Measurements from ENCODE around the gene SND1.

Gene SND1

GRCh38 chr7:127967281-127967680 lies 315.3 kb downstream of the SND1 start:
- no peak for DNase-seq (ENCODE audit: low read depth)

- DNase-seq (ENCODE audit: low read depth), result no peak
Measured at GRCh38 chr7:127968547-127968946, 316.6 kb downstream of the SND1 start.

DNA sequence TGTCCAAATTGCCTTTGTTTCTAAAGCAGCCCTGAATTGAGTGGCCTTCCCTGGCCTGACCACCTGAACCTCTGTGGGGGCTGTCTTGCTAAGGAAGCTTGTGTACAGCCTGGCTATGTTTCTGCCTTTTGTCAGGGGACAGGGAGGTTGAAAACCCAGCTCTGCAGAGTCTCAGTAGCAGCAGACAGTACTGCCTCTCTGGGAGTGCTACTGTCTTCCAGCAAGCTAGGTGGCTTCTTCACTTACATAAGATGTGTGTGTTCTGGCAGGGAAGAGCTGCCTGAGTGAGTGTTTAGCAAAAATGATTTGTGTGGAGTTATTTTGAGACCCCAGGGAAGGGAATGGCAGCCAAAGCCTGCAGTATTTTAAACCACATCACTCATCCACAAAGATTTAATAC lies 321.8 kb downstream of the SND1 start:
- DNase-seq (ENCODE audit: low read depth), result no peak

DNA sequence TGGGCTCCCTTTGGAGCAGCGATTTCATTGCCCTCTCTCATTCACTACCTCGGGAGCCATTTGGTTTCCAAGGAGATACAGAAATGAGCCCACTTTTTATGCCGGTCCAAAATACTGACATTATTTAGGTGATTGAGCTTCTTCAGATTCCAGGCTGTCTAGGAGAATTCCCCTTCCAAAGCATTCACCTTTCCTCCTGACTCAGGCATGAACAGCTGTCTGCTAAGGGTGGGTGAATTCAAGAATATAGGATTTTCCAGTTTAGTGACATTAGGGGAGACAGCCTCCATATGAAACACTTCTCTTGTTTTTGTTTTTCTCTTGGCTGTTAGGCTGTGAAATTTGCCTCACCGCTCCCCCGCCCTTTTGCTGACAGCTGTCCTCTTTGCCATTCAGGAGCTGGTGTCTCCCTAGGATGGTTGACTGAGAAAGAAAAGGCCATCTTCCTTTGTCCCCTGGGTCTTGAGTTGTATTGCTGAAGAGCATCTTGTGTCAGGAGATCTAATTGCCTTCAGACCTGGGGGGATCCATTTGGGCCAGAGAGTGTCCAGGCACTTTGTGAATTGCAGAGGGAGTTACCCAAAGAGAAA lies 322.5 kb downstream of the SND1 start:
- no peak for DNase-seq (ENCODE audit: low read depth)

DNA sequence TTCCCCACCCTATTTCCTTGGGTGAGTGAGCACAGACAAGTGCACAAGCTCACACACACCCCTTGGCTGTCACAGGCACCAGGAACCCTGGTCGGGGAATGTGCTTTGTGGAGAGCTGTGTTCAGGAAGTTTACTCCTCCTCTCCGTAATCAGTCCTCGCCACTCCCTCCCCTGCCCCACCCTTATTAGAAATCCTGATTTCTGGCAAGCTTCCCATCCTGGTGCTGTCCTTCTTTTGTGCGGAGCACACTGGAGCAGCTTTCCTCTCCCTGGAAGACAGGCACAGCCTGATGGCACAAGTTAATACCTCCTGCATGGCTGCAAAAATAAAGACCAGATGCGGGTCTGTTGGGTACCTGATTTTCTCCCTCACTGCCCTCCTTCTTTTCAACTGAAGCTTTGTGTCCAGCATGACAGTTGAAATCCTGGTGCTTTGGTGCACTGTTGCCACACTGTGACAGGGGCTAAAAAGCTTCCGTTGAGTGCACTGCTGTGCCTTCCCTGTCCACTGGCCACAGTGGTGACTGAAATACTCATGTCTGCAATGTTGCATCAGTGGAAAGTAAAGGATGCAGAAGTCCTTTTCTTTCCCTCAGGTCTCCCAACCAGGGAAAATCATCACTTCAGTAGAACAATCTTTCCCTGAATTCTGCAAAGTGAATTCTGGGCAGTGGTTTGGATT lies 324.2 kb downstream of the SND1 start:
- no peak for DNase-seq (ENCODE audit: low read depth)

DNA sequence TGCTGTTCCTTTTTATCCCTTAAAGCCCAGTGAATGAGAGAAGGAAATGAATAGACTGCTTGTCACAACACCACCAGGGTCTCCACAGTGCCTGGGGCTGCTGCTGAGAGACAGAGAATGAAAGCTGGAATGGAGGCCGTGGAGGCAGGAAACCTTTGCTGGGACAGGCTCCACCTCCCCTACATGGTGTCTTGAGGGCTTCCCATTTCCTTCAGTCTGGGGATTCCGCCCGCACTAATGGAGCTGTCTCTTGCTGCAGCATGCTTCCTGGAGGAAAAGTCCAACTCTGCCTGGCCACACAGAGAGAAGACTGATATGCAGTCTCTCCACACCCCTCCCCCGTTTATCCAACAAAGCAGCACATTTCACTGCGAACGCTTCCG lies 324.7 kb downstream of the SND1 start:
- no peak for DNase-seq (ENCODE audit: low read depth)

DNA sequence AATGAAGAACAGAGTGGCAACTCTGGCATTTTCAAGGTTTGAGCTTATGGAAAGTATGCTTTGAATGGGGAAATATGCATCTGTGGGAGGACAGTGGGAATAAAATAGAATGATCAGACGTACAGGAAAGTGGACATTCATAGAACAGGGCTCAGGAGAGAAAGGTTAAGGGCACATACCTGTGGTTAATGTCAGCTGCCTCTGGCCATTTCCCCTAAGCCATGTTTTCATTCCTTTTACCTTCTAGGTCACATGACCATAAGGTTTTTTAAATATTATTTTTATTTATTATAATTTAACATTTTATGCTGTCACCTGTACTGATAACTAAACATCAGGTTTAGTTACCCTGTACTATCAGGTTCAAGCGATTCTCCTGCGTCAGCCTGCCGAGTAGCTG lies 326.4 kb downstream of the SND1 start:
- no peak for DNase-seq (ENCODE audit: low read depth)

GRCh38 chr7:127979113-127979727 lies 327.2 kb downstream of the SND1 start:
- DNase-seq (ENCODE audit: low read depth), result no peak

DNA sequence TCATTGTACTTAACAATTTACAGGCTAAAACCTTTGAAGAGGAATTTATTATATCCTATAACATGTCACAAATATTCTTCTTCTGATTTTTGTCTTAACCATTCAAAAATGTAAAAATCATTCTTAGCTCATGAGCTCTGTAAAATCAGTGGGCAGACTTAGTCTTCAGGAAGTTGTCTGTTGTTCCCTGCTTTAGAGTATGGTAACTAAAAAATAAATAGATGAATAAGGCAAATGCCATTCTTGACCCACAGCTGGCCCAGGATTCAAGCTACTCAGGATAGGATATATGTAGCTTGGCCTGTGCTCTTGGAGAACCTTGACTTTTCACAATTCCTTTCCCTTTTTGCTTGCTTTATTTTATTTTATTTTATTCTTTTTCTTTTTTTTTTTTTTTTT lies 327.7 kb downstream of the SND1 start:
- DNase-seq (ENCODE audit: low read depth), result no peak

DNA sequence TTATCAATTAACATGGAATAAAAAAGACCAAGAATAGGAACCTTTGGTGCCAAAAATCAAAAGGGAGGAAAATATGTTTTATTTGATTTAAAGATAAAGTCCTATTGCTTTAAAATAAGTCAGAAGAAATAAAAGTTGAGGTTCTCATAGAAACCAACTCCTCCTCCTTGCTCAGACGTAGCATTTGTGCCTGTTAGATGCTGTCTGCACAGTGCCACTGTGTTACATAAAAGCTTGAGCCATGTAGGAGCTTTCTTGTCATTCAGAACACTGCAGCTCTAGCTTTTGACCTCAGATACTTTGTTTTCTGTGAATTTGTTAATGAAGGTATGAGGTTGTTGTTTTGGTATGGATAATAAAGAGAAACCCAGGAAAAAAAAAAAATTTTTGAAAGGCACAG lies 328.9 kb downstream of the SND1 start:
- DNase-seq (ENCODE audit: low read depth), result no peak

- no peak for DNase-seq (ENCODE audit: low read depth)
Measured at GRCh38 chr7:127981965-127982364, 330.0 kb downstream of the SND1 start.

- DNase-seq (ENCODE audit: low read depth), result no peak
Measured at GRCh38 chr7:127983804-127984332, 331.9 kb downstream of the SND1 start.

- no peak for DNase-seq (ENCODE audit: low read depth)
Measured at GRCh38 chr7:127986581-127987521, 334.9 kb downstream of the SND1 start.

DNA sequence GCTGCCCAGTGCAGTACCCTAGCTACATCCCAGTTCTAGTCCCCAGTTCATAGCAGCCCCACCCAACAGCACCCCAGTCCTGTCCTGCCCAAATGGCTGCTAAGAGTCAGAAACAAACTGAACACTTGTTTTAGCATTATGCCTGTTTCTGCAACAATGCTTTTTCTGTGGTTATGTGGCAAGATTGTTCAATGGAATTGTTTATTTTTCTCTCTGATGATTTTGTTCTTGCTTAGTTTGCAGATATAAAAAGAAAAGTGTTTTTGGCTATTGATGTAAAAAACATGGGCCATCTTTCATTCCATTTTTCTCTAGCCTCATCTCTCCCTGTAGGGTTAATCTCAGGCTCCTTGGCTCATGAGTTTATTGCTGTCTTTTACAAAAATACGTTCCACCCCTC lies 336.8 kb downstream of the SND1 start:
- no peak for DNase-seq (ENCODE audit: low read depth)

GRCh38 chr7:127993317-127993716 lies 341.3 kb downstream of the SND1 start:
- no peak for DNase-seq (ENCODE audit: low read depth)

DNA sequence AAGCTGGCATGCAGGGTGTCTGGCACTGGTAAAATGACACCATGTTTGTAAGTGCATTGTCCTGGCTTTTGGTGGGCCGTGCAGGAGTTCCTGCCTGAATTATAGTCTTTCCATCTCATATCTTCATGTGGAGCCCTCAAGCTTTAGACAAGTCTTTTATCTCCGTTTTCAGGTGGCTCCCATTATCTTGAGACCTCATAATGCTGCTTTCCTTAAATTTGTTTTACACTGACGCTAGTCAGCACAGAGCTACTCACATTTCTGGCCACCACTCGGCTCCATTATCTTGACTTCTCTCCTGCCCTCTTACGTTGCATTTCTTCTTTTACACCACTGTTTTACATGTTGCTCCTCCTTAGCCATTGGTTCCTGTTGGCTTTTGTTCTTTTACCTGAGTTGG lies 342.0 kb downstream of the SND1 start:
- no peak for DNase-seq (ENCODE audit: low read depth)

- DNase-seq (ENCODE audit: low read depth), result no peak
Measured at GRCh38 chr7:127995156-127995880, 343.3 kb downstream of the SND1 start.

- DNase-seq (ENCODE audit: low read depth), result no peak
Measured at GRCh38 chr7:127995881-127996215, 343.9 kb downstream of the SND1 start.

DNA sequence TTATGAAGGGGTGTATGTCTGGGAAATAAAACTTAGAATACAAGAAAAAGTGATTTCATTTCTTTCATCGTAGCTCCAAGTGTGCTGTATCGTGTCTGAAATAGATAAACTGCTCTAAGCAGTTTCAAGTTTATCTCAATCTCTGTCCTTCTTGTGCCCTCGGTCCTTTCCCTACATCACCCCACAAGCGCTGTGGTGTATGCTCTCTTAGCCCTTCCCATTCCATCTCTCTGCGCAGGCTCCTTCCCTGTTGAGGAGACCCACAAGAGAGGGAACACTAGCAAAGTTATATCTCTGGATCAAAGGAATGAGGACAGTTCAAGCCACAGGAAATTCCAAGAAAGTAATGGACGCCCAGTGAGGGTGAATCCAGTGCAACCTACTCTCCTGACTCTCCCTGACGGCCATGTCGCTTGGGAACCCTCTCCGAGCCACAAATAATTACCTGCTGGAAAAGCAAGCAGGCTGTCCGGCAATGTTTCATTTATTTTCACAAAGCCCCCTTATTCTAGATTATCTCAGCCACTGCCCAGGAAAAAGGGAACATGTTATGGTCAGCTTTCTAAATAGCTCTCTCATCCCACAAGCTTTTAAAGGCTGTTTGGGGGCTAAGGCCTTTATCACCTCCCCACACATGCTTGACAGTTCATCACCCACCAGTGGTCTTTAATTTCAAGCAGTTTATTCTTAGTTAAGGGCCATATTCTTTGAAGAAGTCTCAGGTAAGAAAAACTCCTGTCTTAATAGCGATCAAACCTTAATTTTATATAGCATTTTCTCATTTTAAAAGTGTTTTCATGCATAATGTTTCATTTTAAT lies 344.5 kb downstream of the SND1 start:
- DNase-seq (ENCODE audit: low read depth), result no peak

DNA sequence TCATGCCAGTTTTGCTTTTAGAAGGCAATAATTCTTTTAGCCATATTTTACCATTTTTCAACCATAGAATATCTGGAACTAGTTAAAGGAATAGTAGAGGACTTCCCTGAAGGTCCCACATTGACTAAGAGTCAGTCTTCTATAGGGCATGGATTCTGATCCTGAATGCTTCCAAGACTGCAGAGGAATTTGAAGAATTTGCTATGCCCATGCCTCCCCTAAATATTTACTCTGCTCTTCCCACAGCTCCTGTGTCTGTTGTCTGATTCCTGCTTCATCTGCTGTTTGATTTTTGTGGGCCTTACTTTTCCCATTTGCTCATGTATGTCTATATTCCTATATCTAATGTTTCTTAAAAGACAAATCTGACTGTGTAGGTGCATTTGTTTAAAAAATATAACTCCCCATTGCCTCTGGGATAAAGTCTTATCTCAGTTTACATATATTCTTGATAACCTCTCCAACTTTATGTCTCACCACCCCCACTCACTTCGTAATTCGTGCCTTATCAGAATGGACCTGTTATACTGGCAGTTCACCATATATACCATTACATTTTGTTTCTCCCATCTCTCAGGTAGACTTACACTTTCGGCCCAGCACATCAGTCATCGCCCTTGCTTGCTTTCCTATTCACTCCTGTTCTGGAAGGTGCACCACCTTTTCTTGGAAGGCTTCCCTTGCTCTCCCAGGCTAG lies 345.4 kb downstream of the SND1 start:
- DNase-seq (ENCODE audit: low read depth), result no peak

Data from activated T-cell treated with anti-CD3 and anti-CD28 coated beads for 48 hours (primary cell).